OCI-LY1 (cell line): ENCODE data around the gene MAST4.

Source experiments
- H2AFZ ChIP-seq: fragments of 200-600 bp; sonication (generic), shearing (Covaris generic); 2 replicates; pipeline ENCODE4 v1.6.0; 2014; ENCODE audit warnings: antibody characterized with exemption, mild to moderate bottlenecking, low read length
- H3F3A ChIP-seq: fragments of 200-600 bp; sonication (generic), shearing (Covaris generic); 2 replicates; pipeline ENCODE4 v1.6.0; 2014; ENCODE audit warnings: mild to moderate bottlenecking, antibody characterized with exemption, low read length, moderate library complexity; ENCODE audit not compliant: insufficient read depth
- H3K27ac ChIP-seq: fragments of 200-600 bp; sonication (generic); 2 replicates; pipeline ENCODE4 v1.5.1; 2014; ENCODE audit warnings: low read length, mixed run types, mild to moderate bottlenecking, low read depth; ENCODE audit not compliant: poor library complexity, severe bottlenecking
- H3K27me3 ChIP-seq: fragments of 200-600 bp; sonication (generic); 2 replicates; pipeline ENCODE4 v1.6.0; 2014; ENCODE audit warnings: antibody characterized with exemption, mild to moderate bottlenecking, low read length, moderate library complexity; ENCODE audit not compliant: insufficient read depth
- H3K36me3 ChIP-seq: fragments of 200-600 bp; sonication (generic); 2 replicates; pipeline ENCODE4 v1.6.1; 2014; ENCODE audit warnings: mild to moderate bottlenecking, antibody characterized with exemption, low read length, moderate library complexity, mixed read lengths; ENCODE audit not compliant: insufficient read depth
- H3K4me1 ChIP-seq: fragments of 200-600 bp; sonication (generic); 2 replicates; pipeline ENCODE4 v1.5.1; 2014; ENCODE audit warnings: mild to moderate bottlenecking, low read length, moderate library complexity; ENCODE audit not compliant: insufficient read depth, severe bottlenecking
- H3K4me2 ChIP-seq: fragments of 200-600 bp; sonication (generic), shearing (Covaris generic); 2 replicates; pipeline ENCODE4 v1.6.1; 2014; ENCODE audit warnings: low read length
- H3K4me3 ChIP-seq: fragments of 200-600 bp; sonication (generic); 2 replicates; pipeline ENCODE4 v1.5.1; 2014; ENCODE audit warnings: low read length, low read depth, mild to moderate bottlenecking, mixed read lengths; ENCODE audit not compliant: poor library complexity, severe bottlenecking
- H3K79me2 ChIP-seq: fragments of 200-600 bp; shearing (Covaris generic); 2 replicates; pipeline ENCODE4 v1.6.1; 2016; ENCODE audit warnings: mixed run types, low read length, mixed read lengths; ENCODE audit not compliant: insufficient read depth
- H3K9ac ChIP-seq: fragments of 200-600 bp; sonication (generic), shearing (Covaris generic); 2 replicates; pipeline ENCODE4 v1.6.1; 2014; ENCODE audit warnings: mild to moderate bottlenecking, low read length, mixed read lengths
- H3K9me2 ChIP-seq: fragments of 200-600 bp; sonication (generic), shearing (Covaris generic); 2 replicates; pipeline ENCODE4 v1.6.1; 2014; ENCODE audit warnings: low read depth, mild to moderate bottlenecking, low read length, mixed read lengths
- H3K9me3 ChIP-seq: fragments of 200-600 bp; shearing (Covaris generic); 2 replicates; pipeline ENCODE4 v1.6.1; 2014; ENCODE audit warnings: low read length, mixed read lengths
- H4K20me1 ChIP-seq: fragments of 200-600 bp; sonication (generic), shearing (Covaris generic); 2 replicates; pipeline ENCODE4 v1.6.0; 2016; ENCODE audit warnings: mild to moderate bottlenecking, low read length; ENCODE audit not compliant: insufficient read depth
- CTCF ChIP-seq: fragments of 200-600 bp; sonication (generic), shearing (Covaris generic); IDR thresholded peaks from 2 replicates; pipeline ENCODE4 v1.5.1; 2017; ENCODE audit warnings: mild to moderate bottlenecking, antibody characterized with exemption, low read length, moderate library complexity, mixed read lengths
- EZH2 ChIP-seq: fragments of 200-600 bp; sonication (generic), shearing (Covaris generic); IDR thresholded peaks from 2 replicates; pipeline ENCODE4 v1.8.0; 2017; ENCODE audit warnings: borderline replicate concordance, mixed run types, mild to moderate bottlenecking, antibody characterized with exemption, low read length, moderate library complexity, mixed read lengths

The MAST4 gene

GRCh38 chr5:67192719-67193438 is 596.7 kb downstream of the MAST4 start:
- peak overlapping the region; percentile 69 for H3K4me3 ChIP-seq
- no peak overlapping the region for H2AFZ ChIP-seq

DNA sequence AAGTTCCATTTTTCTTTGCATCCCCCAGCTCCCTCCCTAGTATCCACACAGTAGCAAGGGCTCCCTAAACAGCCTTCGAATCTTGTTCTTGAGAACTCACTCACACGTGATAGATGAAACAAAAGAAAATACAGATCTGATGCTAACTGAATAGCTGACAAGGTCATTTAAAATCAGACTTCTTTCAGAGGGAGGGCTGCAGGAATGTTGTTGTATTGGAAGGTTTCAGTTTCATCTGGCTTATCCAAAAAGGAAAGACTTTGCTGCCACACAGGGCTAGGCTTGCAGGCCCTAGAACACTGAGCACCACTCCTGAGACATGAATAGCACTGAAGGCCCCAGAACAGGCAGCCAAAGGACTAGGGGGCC is 597.2 kb downstream of the MAST4 start:
- Histone ChIP-seq H3K27ac (peak overlapping the region; percentile 90), H3K9me2 (no peaks in the 10 kb centered on the region), H3K4me1 (peaks cover 96% of the 10 kb centered on the region), H2AFZ (no peak overlapping the region), H3K4me3 (peak overlapping the region; percentile 69), H4K20me1 (no peaks in the 10 kb centered on the region), H3K4me2 (peak overlapping the region; percentile 88), H3K9me3 (no peaks in the 10 kb centered on the region; the same call in 1 of the 2 replicates), H3K9ac (peak overlapping the region; percentile 83), H3K27me3 (no peaks in the 10 kb centered on the region), H3K36me3 (peaks cover 51% of the 10 kb centered on the region), H3K79me2 (peaks cover 64% of the 10 kb centered on the region), H3F3A (no peaks in the 10 kb centered on the region)
- TF ChIP-seq CTCF (no peak), EZH2 (no peak)

More at GRCh38 chr5:67192719-67193438, 596.7 kb downstream of the MAST4 start:
- H3K36me3 ChIP-seq = peaks cover 51% of the 10 kb centered on the region
- H3K9ac ChIP-seq = peak overlapping the region; percentile 83
- H3K4me1 ChIP-seq = peaks cover 96% of the 10 kb centered on the region
- H3K9me3 ChIP-seq = no peaks in the 10 kb centered on the region; the same call in 1 of the 2 replicates
- H3K9me2 ChIP-seq = no peaks in the 10 kb centered on the region
- no peaks in the 10 kb centered on the region for H3F3A ChIP-seq
- no peaks in the 10 kb centered on the region for H4K20me1 ChIP-seq
- H3K4me2 ChIP-seq = peak overlapping the region; percentile 88
- no peaks in the 10 kb centered on the region for H3K27me3 ChIP-seq
- H3K27ac ChIP-seq = peak overlapping the region; percentile 90
- no peak for TF ChIP-seq EZH2
- no peak for TF ChIP-seq CTCF
- peaks cover 64% of the 10 kb centered on the region for H3K79me2 ChIP-seq

- no peaks in the 10 kb centered on the region for H4K20me1 ChIP-seq
- H3K9ac ChIP-seq = peak overlapping the region; percentile 83
- H3K9me2 ChIP-seq = no peaks in the 10 kb centered on the region
- peak overlapping the region; percentile 90 for H3K27ac ChIP-seq
- H3K9me3 ChIP-seq = no peaks in the 10 kb centered on the region; the same call in 1 of the 2 replicates
- H3F3A ChIP-seq = no peaks in the 10 kb centered on the region
- H3K4me3 ChIP-seq = peak overlapping the region; percentile 69
- H3K36me3 ChIP-seq = peaks cover 51% of the 10 kb centered on the region
- TF ChIP-seq CTCF = no peak
- TF ChIP-seq EZH2 = no peak
- peaks cover 64% of the 10 kb centered on the region for H3K79me2 ChIP-seq
- H3K4me1 ChIP-seq = peaks cover 96% of the 10 kb centered on the region
- no peak overlapping the region for H2AFZ ChIP-seq
- H3K4me2 ChIP-seq = peak overlapping the region; percentile 88
- H3K27me3 ChIP-seq = no peaks in the 10 kb centered on the region
Measured at GRCh38 chr5:67194166-67194565, 598.0 kb downstream of the MAST4 start.
